HG03575 (cell line): ENCODE results near the gene ALPK1.
A peak's percentile ranks its signal among the peaks of the same experiment; 100 is the strongest.

Experiments
- ATAC-seq: cut with Tn5 transposase; IDR thresholded peaks from one replicate; pipeline ENCODE4 v1.9.1; 2021; ENCODE audit not compliant: unreplicated experiment, insufficient number of reproducible peaks, low FRiP score; ENCODE audit errors: extremely low read depth

The ALPK1 gene

GRCh38 chr4:112321776-112322684, 24.9 kb downstream of the ALPK1 start:
- no peak for ATAC-seq

GRCh38 chr4:112322866-112323265, 25.7 kb downstream of the ALPK1 start:
- no peak for ATAC-seq

DNA sequence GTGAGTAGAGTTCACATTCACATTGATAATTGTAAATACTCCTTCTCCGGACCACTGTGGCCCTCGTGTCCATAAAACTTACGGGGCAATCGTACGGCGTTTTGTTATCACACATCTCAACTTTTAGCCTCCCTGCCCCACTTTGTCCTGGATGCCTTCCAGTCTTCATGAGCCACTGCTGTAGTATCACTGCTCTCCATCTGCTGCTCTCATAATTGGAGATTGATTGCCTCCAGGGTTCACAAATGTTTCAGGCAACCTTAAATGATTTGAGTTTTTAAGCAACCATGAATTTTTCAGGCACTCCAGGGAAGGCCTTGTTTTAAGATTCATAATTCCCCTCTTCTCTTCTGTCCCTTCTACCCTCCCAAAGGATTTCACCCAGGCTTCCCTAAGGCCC, 28.4 kb downstream of the ALPK1 start:
- ATAC-seq = no peak

DNA sequence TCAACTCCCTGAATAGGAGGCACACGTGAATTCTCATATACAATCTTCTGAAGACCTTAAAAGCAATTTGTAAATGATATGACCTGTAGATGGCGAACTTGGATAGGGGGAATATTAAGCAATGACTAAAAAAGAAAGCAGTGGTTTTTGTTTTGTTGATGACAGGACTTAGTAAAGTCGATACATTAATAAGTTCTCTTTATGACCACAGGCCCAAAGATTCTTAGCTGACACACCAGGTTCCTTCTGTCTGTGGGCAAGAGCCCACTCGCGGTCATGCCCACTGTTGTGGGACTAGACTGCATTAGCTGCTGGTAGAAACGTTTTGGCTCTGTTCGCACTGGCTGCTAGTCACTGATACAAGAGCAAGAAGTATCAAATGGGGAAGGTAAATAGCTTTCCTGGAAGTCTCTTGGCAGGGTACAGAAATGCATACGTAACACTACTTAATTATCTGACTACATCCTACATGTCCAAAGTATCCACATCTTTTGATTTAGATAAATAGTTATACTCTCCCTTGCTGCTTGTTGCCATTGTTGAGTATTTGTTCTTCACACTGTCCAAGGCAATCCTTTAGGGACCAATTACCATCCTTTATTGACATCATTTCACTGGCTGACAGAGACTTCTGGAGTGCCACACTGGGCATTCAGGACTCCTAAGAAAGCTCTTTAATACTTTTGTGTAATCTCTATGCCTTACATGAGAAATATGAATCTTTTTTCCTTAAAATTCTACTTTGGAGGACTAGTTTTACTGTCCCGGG, 31.0 kb downstream of the ALPK1 start:
- peak; percentile 42 for ATAC-seq

DNA sequence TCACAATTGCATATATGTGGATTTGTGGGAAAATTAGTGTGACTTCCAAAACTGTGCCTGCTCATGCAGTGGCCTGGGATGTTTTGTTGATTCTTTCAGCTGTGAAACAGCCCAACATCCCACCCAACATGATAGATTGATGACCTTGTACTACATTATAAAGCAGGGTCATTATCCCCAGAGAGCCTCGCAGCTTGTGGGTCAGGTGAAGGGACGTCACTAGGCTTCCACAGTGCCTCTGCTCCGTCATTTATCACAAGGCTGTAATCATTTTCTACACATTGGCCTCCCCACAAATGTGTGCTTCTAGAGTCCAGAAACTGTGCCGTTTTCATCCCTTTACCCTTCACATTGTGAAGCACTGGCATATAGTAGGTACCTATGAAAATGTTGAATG, 31.6 kb downstream of the ALPK1 start:
- no peak for ATAC-seq

- no peak for ATAC-seq
Measured at GRCh38 chr4:112329672-112330375, 32.7 kb downstream of the ALPK1 start.

DNA sequence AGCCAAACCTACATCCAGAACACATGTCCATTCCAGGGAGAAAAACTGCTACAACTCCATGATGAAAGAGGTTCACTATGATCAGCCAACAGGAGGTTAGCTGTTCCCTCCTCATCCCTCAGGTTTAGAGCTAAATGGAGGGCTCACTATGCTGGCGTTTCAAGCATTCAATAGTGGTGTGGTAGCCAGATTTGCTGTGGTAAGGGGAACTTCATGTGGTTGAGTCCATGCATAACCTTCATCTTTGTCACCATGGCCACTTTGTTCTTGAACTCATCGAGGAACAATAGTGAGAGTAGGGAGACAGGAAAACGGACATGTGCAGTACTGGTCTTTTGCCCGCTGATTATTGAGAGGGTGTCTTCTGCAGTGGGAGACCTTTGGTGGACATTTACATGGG, 33.8 kb downstream of the ALPK1 start:
- ATAC-seq = no peak

DNA sequence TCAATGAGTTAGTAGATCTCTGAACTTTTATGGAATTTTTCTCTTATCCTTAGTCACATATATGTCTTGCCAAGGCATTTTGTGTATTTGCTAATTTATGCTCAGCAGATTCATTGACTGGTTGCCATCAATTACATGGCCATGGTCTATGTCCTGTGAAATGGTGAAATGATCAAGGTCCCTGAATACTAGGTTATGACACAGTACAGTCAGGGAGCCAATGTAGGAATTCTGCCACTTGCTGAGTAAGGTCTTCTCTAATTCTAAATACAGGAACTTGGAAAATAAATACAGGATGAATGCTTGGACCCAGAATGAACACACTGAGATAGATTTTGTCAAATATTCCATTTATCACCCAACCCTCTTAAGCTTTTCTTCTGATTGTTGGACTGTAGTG, 35.2 kb downstream of the ALPK1 start:
- no peak for ATAC-seq

DNA sequence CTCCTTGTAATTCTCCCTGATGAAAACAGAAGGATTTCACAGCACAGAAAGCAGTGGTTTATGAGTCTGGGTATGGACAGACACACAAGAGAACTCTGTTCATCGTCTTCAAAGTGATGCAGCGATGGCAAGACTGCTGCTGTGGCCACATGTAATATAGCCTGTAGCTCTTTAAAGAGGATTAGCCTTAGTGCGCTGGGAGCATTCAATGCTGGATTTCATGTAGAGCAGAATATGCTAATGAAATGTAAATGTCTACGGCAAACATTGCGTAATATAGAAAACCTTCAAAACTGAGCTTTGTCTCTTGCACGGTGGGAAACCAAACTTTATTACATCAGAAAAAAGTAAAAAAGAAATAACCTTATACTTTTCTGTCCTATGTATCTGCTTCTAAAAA, 42.9 kb downstream of the ALPK1 start:
- ATAC-seq = no peak

DNA sequence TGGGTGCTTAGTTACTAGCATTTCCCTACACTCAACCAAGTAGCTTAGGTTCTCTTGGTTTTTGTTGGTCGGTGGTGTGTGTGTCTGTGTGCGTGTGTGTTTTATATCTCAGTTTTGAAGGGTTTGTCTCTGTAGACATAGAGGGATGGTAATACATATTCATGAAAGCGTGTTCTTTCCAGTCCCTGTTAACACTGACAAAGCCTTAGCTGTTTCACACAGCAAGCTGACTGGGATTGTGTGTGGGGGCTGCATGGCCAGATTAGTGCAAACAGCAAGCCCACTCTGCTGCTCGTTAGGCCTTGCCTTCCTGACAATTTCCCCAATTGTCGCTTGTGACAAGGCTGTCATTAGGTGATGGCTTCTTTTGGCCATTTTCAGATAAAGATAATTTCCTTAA, 43.9 kb downstream of the ALPK1 start:
- no peak for ATAC-seq

GRCh38 chr4:112343330-112344080, 46.3 kb downstream of the ALPK1 start:
- no peak for ATAC-seq

DNA sequence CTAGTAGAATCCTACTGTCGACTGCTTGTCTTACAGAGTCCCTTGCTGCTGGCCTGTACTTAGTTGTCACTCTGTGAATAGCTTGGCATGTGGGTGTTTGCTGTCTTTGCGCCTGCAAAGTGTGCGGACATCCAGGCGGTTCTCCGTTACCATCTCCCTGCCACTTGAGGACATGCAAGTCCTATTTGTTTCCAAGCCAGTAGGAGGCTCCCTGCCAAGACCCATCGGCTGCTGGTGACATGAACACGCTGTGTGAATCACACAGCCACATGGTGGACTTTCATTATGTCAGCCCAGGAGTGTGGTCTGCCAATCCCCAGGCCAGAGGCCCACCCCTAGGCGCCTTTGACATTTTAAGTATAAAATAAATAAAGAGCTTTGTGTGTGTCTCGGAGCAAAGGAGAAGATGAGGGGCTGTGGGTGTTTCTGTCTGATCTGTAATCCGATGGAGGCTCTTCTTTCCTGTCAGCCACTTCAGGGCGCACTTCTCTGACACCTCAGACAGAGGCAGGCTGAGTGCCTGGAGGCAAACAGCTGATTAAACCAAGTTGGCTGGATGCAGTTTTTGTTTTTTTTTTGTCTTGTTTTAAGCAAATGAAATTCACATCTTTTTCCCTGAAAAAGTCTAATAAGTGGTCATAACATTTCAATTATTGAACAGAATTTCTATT, 51.5 kb downstream of the ALPK1 start:
- ATAC-seq = no peak

- no peak for ATAC-seq
Measured at GRCh38 chr4:112352736-112353135, 55.6 kb downstream of the ALPK1 start.

DNA sequence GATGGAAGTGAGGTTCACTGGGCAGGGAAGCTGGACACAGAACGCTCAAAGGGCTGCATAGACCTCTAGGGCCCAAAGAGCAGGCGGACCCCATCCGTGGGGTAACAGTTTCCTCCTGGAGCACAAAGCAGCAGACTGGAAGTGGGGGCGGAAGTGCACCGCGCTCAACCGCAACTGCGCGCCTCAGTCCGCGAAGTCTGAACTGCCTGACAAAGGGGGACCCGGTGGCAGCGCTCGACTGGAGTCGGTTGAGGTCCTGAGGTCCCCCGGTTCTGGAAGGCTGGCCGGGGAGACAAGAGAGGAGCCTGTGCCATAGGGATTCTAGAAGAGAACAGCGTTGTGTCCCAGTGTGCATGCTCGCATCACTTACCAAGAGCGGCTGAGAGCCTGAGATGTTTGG, 58.5 kb downstream of the ALPK1 start:
- no peak for ATAC-seq

DNA sequence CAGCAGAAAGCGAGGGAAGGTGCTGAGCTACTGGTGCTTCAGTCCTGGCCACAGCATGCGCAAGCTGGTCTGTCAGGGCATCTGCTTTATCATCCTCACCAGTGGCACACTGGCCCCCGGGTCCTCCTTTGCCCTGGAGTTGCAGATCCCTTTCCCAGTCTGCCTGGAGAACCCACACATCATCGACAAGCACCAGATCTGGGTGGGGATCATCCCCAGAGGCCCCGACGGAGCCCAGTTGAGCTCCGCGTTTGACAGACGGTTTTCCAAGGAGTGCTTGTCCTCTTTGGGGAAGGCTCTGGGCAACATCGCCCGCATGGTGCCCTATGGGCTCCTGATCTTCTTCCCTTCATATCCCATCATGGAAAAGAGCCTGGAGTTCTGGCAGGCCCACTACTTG, 60.3 kb downstream of the ALPK1 start:
- ATAC-seq = no peak

DNA sequence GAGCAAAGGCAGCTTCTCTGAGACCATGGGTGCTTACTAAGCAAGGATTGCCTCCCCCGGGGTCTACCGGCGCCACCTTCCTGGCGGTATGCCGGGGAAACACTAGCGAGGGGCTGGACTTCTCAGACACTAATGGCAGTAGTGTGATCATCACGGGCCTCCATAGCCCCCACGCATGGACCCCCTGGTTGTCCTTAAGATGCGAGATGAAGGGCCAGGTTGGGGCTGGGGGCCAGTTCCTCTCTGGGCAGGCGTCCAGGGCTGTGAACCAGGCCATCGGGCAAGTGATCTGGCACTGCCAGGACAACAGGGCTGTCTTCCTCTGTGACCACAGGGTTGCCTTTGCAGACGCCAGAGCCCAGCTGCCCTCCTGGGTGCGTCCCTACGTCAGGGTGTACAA, 60.7 kb downstream of the ALPK1 start:
- no peak for ATAC-seq

- ATAC-seq = no peak
Measured at GRCh38 chr4:112358415-112358814, 61.2 kb downstream of the ALPK1 start.

- ATAC-seq = no peak
Measured at GRCh38 chr4:112358952-112359749, 62.0 kb downstream of the ALPK1 start.
